ENCODE data around the gene PIK3CB.

- TF ChIP-seq BACH1 (IDR thresholded peaks at IDR 0.05; ENCODE audit: borderline replicate concordance) (no peak), POU2F2 (IDR thresholded peaks at IDR 0.05; ENCODE audit: borderline replicate concordance, low read depth, low read length) (no peak), EP300 (IDR thresholded peaks at IDR 0.05; ENCODE audit: borderline replicate concordance in 1 of 2, control insufficient read depth in 1 of 2, low read depth in 2 of 2, low read length in 2 of 2) (no peak)
These were observed 86.5 kb downstream of the PIK3CB start for GRCh38 chr3:138748190-138748589.
